ENCODE data around the gene HPSE2.

The HPSE2 gene

GRCh38 chr10:98456043-98456570, 779.5 kb downstream of the HPSE2 start:
- no peak for DNase-seq

DNA sequence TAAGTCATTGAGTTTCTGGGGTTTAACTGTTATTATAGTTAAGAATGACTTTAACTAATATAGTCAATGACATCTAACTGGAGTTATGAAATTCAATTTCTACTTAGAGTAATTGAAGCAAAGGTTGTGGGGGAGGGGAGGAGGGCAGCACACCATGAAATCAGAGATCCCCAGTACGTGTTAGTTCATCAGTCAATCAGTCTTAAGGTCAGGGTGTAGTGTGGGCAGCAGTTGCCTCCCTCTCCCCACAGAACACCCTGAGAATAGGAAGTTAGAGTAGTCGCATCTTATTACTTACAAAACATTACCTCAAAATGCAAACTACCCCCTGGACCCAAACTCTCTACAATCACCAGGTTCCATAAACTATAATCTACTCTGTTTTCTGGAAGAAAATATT, 781.9 kb downstream of the HPSE2 start:
- DNase-seq: no peak

DNA sequence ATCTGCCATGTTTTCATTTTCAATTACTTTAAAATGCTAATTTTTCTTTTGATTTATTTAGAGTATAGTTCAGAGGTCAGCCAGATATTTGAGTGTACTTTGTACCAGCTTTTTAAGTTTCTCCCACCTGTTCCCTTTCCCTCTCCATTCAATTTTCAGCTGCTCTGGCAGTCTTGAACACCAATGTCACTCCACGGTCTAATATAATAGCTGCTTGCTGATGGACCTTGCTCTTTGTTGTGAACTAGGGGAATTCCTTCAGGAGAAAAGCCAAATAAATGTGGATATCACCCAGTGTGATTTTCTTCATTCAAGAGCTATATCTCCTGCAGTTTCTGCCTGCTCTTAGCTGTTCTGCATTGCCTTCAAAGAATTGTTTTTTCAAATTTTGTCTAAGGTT, 785.0 kb downstream of the HPSE2 start:
- no peak for DNase-seq

DNA sequence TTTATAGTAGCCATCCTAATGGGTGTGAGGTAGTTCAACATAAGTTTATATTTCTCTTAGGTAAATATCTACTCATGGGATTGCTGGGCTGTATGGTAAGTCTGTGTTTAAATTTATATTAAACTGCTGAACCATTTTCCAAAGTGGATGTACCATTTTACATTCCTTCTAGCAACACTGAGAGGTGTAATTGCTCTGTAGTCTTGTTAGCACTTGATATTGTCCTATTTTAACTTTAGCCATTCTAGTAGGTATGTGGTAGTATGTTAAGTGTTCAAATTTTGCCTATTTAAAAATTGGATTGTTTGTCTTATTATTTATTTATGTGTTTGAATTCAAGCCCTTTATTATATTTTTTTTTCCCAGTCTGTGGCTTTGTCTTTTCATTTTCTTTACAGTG, 786.4 kb downstream of the HPSE2 start:
- DNase-seq: no peak

DNA sequence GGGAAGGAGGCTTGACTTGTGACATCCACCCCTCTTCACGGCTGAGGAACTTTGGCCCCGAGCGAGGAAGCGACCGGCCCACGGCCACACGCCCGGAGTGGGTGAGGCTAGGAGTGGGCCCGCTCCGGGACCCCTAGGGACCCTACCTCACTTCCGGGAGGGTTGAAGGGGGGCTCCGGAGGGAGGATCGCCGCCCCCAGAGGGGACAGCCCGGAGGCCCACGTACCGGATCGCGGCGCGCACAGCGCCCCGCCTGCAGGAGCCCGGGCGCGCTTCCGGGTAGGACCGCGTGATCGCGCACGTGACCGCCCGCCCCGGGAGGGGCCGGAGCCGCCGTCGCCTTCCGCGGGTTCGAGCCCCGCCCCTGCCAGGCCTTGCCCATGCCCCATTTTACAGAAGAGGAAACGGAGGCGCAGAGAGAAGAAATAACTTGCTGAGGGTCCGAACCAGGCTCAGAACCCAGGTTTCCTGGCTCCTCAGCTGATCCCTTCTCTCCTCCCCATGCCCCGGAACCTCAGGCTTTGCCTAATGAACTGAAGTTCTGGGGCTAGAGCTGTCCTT, 788.9 kb downstream of the HPSE2 start, which contains the start of gene HPS1:
HPS1 (minus strand) TSS at position 275 of the 561 bp plus-strand sequence. CDS start 3,695 bp downstream, outside the sequence.
- DNase-seq: peak; percentile 81

DNA sequence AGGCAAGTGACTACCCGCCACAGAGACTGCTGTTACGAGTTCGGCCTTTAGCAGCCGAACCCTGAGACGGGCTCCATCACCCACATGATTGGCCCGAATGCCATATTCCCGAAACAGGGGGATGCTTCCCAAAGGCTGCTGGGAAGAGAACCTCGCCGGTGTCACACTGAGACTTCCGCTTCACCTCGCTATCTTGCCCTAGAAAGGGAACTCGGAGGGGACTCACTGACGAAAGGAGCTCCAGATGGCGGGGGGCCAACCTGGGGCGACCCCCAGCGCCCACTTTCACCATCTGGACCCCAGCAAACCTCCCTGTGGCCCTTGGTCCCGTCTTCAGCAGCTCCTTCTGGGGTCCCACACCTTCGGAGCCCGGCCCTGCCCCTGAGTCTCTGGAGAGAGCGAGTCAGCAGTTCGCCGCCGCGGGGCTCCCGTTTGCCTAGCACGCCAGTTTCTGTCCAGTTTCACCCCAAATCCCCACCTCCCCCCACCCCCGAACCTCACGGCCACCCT, 789.4 kb downstream of the HPSE2 start:
- DNase-seq: peak; percentile 45

- DNase-seq: no peak
Measured at GRCh38 chr10:98445200-98445812, 790.3 kb downstream of the HPSE2 start.

DNA sequence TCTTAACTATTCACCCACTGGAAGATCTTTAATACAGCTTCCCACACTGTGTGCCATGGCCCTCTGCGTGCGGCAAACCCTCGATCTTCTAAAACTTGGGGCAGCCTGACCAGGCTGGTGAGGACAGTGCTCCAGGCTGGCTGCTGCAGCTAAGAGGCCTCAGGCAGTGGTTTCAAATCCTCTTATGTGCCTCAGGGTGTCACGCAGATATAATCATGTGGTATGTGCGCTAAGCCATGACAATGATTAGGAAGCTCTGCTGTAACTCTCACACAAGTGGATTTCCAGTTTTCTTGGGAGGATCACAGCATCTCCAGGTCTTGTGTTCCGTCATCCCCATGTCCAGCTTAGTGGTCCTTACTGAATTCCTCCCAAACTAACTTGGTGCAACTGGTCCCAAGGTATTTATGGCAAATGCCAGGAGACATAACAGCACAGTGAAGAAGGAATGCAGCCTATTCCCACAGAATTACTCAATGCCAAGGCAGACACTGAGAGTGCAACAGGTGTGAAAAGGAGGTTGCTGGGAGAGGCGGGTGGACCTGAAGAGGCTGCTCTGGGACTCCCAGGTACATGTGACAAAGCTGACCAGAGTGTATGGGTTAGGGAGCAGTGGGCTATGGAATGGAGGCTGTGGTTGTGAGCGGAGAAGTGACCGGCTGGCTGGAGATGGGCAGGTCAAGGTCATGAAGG, 791.2 kb downstream of the HPSE2 start:
- no peak for DNase-seq

GRCh38 chr10:98438715-98439114, 796.9 kb downstream of the HPSE2 start:
- no peak for DNase-seq

- no peak for DNase-seq
Measured at GRCh38 chr10:98436704-98437103, 798.9 kb downstream of the HPSE2 start.

DNA sequence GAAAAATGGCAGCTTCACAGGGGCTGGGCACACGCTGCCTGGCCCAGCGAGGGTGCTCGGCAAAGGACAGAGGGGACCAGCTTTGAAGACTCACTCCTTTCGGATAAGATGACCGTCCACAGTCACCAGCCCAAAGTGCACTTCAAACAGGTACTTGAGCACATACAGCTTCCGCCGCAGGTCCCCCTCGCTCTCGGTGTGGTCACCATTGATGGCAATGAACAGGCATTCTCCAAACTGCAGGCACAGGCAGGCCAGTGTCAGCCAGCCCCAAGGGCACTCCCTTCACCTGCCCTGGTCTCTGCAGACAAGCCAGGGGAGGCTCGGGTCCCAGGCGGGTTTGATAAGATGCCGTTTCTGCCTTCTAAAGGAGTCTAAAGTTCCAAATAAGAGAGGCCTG, 800.5 kb downstream of the HPSE2 start:
- DNase-seq: no peak

DNA sequence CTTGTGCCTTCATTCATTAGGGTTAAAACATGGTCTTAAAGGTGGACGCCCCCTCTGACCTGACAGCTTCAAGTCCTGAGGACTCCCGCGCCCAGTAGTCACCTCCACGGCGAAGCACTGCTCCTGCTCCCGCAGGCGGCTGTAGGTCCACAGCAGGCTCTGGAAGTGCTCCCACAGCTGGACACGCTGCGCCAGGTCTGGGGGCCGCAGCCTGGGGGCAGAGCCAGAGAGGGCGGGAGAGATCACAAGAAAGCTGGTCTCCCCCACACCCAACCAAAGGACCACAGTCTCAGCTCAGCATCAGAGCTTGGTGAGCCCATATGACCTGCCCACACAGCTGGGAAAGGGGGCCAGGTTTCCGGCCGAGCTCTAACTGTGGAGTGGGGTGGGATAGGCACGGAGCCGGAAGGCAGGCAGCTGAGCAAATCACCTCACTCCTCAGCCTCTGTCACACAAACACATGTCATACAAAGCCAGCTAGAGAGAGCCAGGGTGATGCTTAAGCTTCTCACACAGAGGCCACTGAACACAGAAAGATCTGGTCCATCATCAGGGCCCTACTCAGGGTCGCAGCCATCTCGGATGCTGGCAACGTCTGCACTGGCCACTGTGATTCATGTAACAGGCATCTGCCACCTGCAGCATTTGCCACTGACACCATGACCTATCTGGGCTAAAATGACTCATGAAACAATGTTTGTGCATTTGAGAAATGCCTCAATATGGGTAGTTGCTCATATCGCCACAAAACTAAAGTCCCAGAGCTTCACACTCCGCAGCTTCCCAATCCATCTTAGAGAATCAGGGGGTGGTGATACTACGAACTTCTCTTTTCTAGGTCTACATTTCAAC, 801.5 kb downstream of the HPSE2 start:
- DNase-seq: no peak

GRCh38 chr10:98433371-98433770, 802.3 kb downstream of the HPSE2 start:
- no peak for DNase-seq

DNA sequence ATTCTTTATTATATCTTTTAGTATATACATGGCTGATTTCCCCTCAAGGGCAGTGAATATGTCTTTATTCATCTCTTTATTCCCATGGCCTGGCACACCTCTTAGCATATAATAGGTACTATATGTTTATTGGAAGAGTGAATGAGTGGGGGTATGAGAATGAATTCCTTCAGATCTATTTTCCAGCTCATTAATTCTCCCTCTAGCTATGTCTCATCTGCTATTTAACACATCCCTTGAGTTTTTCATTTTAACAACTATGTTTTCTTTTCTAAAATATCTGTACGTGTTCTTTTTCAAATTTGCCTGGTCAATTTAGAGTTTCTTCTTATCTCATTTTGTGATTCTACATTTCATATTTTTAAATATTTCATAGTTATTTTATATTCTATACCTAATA, 803.3 kb downstream of the HPSE2 start:
- DNase-seq: no peak

DNA sequence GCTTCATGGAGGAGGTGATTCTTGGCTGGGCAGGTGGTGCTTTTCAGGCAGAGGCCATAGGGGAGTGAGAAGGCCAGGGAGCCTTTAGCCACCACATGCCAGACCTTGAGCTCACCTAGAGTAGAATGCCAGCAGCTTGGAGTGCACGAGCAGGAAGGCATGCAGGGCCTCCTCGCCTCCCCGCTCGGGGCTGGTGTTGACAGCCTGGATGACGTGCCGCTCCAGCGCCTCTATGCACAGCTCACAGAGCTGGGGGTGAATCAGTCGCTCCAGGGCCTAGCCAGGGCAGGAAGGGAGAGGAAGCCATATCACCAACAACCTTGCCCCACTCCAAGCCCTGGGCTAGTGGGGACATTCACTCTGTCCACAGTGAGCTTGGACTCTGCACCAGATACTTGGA, 804.6 kb downstream of the HPSE2 start:
- no peak for DNase-seq

GRCh38 chr10:98430427-98430826, 805.2 kb downstream of the HPSE2 start:
- no peak for DNase-seq

GRCh38 chr10:98429320-98430072, 806.2 kb downstream of the HPSE2 start:
- DNase-seq: no peak

DNA sequence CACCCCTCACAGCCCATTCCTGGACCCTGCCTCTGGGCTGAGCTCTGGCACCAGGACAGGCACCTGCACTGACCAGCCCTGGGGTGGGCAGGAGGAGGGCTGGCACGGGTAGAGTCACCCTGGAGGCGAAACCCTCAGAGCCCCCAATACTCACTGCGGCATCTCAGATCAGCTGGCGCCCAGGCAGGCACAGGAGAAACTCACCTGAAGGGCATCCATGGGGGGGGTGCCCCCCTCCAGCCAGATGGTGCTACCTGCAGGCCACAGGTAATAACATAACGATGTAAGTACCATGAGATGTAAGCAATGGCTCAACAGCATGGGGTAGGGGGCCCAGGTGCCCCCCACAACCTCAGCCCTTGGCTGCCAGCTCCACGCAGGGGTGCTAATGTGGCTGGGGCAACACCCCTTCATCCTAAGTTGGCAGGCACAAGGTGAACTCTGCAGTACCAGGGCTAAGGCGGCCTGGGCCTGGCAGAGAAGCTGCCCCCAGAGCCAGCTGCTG, 808.6 kb downstream of the HPSE2 start:
- no peak for DNase-seq

DNA sequence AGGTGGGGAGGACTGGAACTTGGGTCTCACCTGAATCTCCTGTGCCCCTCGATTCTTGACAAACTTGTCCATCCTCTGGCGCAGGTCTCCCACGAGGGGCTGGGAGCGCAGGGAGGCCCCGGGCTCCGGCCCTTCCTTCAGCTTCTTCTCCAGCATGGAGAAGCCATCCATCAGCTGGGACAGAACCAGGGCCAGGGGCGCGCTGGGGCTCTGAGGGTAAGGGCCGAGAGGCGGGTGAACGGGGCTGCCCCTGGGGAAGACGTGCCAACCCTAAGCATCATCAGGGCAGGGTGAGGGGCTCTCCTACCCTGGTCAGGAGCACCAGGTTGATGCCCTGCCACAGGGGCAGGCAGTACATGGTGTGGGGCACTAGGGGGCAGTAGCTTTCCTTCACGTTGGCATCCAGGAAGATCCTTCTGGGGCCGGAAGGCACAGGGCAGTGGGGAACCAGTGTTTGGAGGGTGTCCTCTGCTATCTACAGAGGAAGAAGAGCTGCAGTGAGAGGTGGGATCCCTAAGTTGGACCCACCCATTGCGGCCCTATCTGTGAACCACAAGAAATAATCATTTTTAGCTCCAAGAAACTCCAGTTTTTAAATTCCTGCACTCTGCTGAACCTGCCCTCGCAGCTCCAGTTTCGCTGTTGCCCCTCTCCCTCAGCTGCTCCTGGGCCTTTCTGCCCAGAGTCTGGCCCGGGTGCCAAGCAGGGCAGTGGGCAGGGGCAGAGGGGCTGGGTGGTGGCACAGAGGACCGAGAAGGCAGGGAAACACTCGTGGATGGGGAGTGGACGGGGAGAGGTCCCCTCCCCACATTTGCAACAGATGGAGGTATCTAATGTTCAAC, 809.9 kb downstream of the HPSE2 start:
- peak; percentile 80 for DNase-seq

DNA sequence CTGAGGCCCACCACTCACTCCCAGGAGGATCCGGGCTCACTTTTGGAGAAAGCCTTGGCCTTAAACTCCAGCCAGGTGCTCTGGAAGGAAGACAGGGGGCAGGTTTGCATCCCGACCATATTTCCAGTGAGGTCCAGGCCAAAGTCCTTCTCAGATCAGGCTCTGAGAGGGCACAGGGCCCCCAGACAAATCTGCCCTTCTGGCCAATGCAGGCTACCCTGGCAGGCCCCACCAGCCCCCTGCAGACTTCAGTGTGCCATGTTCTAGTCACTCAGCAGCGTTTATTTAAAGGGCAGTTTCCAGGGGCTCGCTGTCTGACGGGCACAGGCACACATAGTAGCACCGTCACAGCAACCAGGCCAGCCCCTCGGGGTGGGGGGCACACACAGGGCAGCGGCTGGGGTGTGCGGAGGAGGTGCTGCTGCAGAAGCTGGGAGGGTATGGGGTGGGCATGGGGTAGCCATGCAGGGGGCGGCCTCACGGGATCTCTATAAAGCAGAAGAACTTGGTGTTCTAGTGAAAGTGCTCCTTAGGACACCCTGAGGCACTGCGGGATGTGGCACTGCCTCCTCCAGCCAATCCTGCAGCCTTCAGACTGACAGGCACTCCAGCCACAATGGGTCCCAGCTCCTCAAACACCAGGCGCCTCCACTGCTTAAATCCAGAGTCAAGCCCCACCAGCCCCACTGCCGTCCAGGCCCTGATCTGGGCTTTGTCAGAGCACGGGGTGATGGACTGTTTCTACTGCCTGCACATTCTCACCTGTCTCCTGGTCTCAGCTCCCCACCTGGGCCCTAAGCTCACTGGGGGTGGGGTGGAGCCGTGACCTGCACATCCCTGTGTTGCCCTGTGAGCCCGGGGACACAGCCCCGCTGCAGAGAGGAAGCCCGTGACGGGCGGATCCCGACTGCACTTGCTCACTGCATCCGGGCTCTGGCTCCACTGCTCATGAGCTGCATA, 811.1 kb downstream of the HPSE2 start:
- DNase-seq: no peak
